GM10847 (cell line): ENCODE results near the gene EFNA4.

ENCODE experiments used
- POLR2A ChIP-seq: IDR thresholded peaks from 2 replicates; pipeline ENCODE4 v1.6.1; 2011; ENCODE audit not compliant: insufficient read length; ENCODE audit errors: extremely low read depth

Gene EFNA4

DNA sequence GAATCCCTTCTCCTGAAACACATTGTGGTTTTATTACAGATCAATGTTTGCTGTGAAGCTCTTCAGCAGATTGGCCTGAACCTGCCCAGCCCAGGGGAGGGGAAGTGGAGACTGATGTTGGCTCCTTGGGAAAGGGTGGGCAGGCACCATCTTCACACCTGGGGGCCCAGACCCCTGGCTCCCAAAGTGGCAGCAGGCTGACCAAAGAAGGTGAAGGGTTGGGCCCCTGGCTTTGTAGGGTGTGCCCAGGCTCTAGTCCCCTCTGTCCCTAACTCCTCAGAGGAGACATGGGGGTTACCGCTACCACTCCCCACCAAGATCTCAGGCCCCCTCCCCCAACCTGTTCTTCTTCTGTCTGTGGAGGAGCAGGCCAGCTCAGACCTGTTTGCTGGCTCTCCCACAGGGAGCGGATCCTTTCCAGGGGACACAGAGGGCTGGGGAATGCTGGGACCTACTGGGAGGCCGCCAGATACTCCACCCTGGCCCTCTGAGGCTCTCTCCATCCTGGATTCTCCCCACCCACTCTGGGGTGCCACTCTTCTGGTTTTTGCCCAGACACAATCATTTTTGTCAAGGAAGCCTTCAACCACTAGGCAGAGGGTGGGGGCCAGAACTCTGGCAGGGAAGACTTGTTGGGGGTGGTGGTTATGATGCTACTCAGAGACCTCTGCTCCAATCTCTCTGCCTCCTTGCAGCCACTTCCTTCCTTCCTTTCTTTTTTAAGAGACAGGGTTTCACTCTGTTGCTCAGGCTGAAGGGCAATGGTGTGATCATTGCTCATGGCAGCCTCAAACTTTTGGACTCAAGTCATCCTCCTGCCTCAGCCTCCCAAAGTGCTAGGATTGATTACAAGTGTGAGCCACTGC, 10.1 kb downstream of the EFNA4 start:
- no peak for TF ChIP-seq POLR2A

DNA sequence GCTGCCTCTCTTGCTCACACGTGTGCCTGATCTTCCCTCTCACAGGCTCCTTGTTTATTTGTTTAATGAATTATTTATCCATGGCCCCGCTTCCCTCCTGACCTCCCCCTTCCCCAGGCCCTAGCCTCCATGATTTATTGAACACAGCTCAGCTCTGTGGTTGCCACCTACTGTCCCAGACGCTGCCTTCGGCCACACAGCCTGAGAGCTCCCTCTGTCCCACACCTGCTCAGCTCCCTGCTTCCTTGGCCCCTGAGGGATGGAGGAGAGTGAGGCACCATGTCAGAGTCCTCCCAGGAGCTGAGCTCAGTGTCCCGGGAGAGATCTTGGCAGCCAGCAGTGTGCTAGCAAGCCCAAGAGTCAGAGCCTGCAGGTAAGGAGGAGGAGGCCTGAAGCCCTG, 12.0 kb downstream of the EFNA4 start:
- TF ChIP-seq POLR2A, result no peak

DNA sequence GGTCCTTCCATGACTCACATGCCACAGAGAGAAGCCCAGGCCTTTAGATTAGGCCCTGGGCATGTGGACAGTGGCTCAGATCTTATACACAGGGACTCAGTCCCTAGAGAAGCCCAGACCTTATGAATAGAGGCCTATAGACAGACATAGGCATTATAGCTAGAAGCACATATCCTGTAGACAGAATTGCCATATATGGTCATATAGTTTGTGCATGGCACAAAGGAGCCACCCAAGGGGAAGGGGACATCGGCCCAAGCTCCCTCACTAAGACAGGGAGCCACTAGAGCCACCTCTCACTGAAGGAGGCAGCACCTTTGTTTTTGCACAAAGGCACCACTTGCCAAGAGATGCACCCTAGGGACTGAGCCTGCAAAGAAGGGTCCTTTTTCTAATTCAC, 12.8 kb downstream of the EFNA4 start:
- no peak for TF ChIP-seq POLR2A

DNA sequence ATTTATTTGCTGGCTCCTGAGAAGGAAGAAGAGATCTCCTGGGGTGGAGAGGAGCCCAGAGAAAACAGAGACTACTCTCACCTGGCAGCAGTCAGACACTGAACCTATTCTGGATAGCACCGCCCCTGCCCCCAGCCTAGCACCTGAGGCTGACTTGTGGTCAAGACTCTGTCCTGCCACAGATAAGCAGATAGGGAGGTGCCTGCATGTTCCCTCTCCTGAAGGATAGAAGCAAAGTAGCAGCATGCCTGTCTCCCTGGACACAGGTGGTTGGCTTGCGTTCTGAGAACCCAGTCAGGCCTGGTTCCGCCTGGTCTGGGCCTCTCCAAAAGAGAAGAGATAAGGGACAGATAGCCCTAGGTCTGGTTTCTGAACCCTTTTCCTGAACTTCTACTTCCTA, 13.8 kb downstream of the EFNA4 start:
- no peak for TF ChIP-seq POLR2A

DNA sequence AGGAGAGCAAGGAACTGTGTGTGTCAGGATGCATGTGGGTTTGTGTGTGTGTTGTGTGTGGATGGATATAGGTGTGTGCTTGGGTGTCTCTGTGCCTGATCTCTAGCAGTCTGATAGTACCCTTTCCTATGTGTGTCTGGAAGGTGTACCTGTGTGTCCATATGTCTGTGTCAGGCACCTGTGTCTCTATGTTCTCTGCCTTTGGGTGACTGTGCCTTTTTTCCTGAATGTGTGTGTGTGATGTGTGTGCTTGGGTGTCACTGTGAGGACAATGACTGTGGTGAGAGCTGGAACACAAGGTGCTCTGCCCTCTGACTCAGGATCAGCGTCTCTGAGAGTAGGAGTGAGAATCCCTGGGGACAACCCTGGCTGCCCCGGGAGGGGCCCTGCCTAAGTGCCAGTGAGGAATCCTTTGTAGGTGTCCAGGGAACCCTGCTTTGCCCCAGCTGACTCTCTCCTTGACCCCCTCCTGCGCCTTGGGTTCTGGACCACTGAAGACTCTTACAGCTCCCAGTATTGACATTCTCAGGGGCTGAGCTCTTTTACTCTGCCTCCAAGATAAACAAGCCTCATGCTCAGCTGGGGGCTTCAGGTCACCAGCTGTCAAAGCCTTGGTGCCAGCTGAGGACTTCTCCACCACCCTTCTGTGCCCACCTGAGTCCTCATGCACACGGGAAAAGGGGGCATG, 14.4 kb downstream of the EFNA4 start:
- TF ChIP-seq POLR2A, result no peak

DNA sequence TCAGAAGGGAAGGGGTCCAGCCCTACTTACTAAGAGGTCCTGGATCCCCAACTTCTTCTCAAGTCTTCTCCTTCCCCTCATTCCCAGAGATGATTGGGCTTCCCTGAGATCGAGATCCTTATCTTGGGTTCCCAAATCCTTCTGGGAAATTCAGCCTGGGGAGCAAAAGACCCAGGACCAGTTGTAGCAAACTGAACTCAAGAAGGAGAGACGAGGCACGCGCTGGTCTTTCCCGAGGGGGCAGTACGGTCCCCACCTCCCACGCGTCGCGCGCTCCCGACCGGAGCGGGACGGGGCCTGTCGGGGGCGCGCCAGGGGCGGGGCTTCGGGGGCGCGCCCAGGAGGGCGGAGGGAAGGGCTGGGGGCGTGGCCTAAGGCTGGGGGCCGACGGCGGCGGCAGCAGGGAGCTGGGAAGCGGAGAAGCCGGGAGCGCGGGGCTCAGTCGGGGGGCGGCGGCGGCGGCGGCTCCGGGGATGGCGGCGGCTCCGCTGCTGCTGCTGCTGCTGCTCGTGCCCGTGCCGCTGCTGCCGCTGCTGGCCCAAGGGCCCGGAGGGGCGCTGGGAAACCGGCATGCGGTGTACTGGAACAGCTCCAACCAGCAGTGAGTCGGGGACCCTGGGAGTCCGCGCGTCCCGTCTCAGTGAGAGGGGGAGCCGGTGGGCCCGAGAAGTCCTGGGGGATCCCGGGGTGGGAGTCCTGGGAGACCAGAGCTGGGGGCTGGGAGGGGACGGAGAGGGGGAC, 15.1 kb downstream of the EFNA4 start, which contains the start of gene EFNA3:
TSS of gene EFNA3 (plus strand) at position 369 of the 741 bp plus-strand sequence. CDS start at position 474, 105 bp downstream.
- TF ChIP-seq POLR2A, result no peak

DNA sequence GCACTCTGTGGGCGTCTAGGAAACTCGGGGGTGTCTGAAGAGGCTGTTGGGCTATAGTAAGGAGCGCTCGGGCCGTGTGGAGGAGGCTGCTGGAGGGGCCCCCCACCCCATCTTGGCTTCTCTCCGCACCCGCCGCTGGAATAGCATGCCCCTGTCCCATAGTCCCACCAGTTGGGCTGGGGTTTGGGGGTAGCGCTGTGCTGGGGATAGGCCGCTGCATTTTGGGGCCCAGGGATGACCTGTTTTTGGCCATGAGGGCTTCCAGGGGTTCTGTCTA, 15.6 kb downstream of the EFNA4 start:
- no peak for TF ChIP-seq POLR2A

DNA sequence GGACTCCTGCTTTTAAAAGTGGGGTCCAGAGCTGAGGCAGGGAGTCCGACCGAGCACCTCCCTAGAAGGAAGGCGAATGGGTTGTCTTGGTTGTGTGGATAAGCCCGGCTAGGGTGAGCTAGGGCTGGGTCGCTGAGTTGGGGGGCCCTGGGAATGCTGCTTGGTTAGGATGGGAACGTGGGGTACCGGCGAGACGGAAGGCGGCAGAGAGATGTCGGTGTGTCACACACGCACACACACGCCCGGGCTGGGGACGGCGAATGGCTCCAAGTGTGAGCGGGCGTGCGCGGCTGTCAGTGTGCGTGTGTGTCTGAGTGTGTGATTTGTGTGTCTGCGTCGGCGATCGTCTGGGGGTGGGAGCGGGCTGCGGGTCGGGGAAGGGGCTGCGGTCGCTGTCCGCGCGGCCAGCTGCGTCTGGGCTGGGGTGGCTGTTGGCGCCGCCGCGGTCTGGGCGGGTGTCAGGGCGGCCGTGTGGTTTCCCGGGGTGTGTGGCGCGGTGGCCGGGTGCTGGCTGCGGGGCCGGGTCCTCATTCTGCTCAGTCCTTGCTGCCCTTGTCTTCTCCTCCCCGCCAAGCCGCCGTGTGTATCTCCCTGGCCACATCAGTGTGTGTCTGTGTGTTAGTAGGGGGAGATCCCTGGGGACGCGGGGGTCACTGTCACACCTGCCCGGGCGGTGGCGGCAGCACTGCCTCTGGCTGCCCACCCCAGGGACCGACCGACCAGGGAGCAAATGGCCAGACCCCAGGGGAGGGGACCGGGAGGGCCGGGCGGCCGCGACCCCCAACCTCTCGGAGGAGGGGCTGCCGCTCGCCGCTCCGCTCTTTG, 16.2 kb downstream of the EFNA4 start:
- no peak for TF ChIP-seq POLR2A

DNA sequence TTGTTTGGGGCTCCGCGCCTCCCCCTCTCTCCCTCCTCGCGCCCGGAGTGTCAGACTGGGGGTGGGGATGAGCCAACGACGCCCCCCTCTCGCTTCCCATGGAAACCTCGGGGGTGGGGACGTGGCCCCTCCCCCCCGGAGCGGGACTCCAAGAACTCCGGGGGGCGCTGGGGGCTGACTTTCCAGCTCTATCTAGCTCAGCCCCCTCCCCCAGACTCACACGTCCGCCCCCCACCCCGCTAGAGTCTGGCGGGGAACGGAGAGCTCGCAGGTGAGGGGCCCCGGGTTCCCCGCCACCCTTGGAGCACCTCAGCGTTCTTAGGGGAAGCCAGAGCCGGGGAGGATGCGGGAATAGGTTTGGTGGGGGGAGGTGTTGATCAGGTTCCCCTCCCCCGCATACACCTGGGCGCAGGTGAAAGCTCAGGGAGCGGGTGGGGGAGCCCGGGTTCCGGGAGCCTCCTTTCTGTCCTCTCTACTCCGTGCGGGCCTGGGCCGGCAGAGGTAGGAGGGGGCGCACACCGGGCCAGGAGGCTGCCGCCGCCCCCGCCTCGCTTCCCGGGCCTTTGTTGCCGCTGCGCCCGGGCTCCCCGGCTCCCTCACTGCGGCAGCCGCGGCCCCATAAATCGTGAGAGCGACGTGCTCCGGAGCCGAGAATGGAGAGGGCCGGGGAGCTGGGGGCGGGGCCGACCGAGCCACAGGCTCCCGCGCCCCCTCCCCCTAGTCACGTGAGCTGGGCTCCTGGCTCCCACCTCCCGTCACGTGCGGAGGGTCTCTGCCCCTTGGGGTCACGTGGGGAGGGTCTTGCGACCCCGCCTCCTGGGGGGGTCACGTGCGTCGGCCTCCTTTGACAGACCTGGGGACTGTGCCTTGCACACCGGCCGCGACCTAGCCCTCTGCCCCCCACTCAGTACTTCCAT, 17.0 kb downstream of the EFNA4 start:
- TF ChIP-seq POLR2A, result no peak

DNA sequence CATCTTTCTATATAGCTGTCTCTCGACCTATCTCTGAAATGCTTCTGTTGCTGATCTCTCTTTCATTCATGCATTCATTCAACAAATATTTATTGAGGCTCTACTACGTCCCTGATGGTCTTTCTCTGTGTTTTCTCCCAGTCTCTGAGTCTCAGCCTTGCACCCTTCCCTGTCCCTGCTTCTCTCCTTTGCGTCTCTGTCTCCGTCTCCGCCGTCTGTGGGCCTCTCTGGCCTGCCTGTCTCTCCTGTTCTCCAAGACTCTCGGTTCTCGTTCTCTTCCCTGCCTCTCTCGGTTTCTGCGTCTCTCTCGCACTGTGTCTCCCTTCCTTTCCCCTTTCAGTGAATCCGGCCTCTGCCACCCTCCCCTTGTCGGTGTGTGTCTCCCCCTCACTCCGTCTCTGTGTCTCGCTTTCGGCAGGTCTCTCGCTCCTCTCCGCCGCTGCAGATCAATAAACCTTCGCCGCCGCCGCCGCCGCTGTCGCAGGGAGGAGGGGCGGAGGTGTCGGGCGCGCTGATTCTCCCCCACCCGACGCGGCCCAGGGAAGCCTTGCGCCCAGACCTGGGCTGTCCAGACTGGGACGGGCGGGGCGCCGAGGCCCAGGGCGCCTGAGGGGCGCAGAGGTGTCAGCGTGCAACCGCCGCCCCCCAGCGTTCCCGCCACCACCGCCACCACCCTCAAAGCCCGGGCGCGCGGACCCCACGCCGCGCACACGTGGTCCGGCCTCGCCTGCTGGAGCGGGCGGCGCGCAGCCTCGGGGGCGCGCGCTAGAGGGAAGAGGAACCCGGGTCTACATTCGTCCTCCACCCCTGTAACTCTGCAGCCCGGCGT, 18.1 kb downstream of the EFNA4 start:
- TF ChIP-seq POLR2A, result no peak

DNA sequence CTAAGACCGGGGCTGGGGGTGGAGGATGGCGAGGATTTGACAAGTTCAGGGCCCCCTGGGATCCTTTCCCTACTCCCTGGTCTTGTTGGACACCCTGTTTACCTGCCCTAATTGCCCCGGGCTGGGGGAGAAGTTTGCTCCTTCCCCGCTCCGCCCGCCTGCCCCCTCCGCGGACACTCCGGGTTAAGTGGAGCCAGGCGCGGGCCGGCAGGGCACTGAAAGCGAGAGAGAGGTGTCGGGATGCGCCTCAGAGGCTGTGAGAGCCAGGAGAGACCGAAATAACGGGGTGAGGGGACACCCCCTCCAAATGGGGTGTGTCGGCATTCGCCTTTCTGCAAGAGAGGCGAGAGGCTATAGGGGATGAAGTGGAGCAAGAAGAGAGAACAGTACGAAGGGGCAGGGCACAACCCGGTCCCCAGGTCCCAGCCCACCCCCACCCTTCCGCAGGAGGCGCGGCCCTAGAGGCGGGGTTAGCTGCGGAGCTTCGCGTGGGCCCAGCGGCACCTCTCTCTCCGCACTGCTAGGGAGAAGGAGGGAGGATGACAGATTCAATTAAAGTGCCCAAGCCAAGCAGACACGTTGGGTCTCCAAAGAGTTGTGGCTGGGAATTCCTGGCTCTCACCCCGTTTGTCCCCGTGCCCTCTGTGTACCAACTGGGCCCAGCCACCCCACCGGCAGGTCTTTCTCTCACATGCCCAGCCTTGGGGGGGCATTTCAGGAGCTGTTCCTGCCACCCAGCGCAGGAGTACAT, 18.9 kb downstream of the EFNA4 start:
- no peak for TF ChIP-seq POLR2A

DNA sequence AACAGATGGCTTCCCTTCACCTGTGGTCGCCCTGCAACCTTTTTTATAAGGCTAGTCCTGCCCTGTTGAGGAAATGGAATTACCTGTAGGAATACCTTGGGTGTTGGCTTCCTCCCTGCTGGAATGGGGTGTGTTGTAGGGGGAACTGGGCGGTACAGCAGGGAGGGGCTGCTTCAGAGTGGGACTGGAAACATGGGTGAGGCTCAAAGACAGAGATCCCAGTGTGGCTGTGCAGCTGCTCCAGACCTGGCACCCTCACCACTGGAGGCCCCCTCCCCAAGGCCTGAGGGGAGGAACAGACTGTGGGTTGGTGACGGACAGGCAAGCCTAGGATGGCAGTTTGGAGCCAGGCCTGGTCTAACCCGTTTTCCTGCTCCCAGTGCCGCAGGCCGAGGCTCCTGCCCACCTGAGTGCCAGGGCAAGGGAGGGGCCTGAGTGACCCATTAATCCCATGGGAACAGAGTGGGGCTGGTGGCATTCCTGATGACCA, 19.6 kb downstream of the EFNA4 start:
- TF ChIP-seq POLR2A, result no peak
